ENCODE measurements around the gene MUSK. TPM values are rescaled to one million over a fixed set of nuclear protein-coding genes. Genes with fewer than 3 reads are reported as not detected.

Gene MUSK
- total RNA-seq, 2 donors from 2014 or later = not detected

- no peak for ATAC-seq (replicated peaks in 1 of 2)
- no peak overlapping the region for H3K4me3 Mint-ChIP-seq
- no peaks in the 10 kb centered on the region for H3K4me1 Mint-ChIP-seq (ENCODE audit: low read depth)
- H3K36me3 Mint-ChIP-seq (ENCODE audit: insufficient read depth in 2 of 2) = no peaks in the 10 kb centered on the region
- H3K27me3 Mint-ChIP-seq (ENCODE audit: low read depth) = no peaks in the 10 kb centered on the region
- H3K9me3 Mint-ChIP-seq = peaks cover 5 to 6% of the 10 kb centered on the region in 2 donors
- no peak overlapping the region for H3K27ac Mint-ChIP-seq
- no peak for DNase-seq
Observed at GRCh38 chr9:110837401-110838005, 168.9 kb downstream of the MUSK start.

- DNase-seq = no peak
- no peaks in the 10 kb centered on the region for H3K36me3 Mint-ChIP-seq (ENCODE audit: insufficient read depth in 2 of 2)
- H3K27ac Mint-ChIP-seq = no peak overlapping the region
- H3K9me3 Mint-ChIP-seq = peaks cover 5 to 6% of the 10 kb centered on the region in 2 donors
- ATAC-seq (replicated peaks in 1 of 2) = no peak
- H3K4me1 Mint-ChIP-seq (ENCODE audit: low read depth) = no peaks in the 10 kb centered on the region
- no peaks in the 10 kb centered on the region for H3K27me3 Mint-ChIP-seq (ENCODE audit: low read depth)
- H3K4me3 Mint-ChIP-seq = no peak overlapping the region
Observed at GRCh38 chr9:110842169-110842568, 173.6 kb downstream of the MUSK start.

GRCh38 chr9:110842986-110843385, 174.4 kb downstream of the MUSK start:
- no peak overlapping the region for H3K27ac Mint-ChIP-seq
- no peaks in the 10 kb centered on the region for H3K4me1 Mint-ChIP-seq (ENCODE audit: low read depth)
- H3K27me3 Mint-ChIP-seq (ENCODE audit: low read depth) = no peaks in the 10 kb centered on the region
- peaks cover 6 to 7% of the 10 kb centered on the region in 2 donors for H3K9me3 Mint-ChIP-seq
- H3K4me3 Mint-ChIP-seq = no peak overlapping the region
- ATAC-seq (replicated peaks in 1 of 2) (no peak), DNase-seq (no peak)
- H3K36me3 Mint-ChIP-seq (ENCODE audit: insufficient read depth in 2 of 2) = no peaks in the 10 kb centered on the region

GRCh38 chr9:110844121-110844520, 175.5 kb downstream of the MUSK start:
- Mint-ChIP-seq H3K27me3 (ENCODE audit: low read depth) (no peaks in the 10 kb centered on the region), H3K4me3 (no peak overlapping the region), H3K9me3 (peaks cover 6 to 7% of the 10 kb centered on the region in 2 donors), H3K4me1 (ENCODE audit: low read depth) (no peaks in the 10 kb centered on the region), H3K36me3 (ENCODE audit: insufficient read depth in 2 of 2) (no peaks in the 10 kb centered on the region), H3K27ac (no peak overlapping the region)
- DNase-seq = no peak
- ATAC-seq (replicated peaks in 1 of 2) = no peak

GRCh38 chr9:110846215-110846614, 177.6 kb downstream of the MUSK start:
- Mint-ChIP-seq H3K36me3 (ENCODE audit: insufficient read depth in 2 of 2) (no peaks in the 10 kb centered on the region), H3K4me3 (no peak overlapping the region), H3K27me3 (ENCODE audit: low read depth) (no peaks in the 10 kb centered on the region), H3K9me3 (peaks cover 2 to 4% of the 10 kb centered on the region in 2 donors), H3K4me1 (ENCODE audit: low read depth) (no peaks in the 10 kb centered on the region), H3K27ac (no peak overlapping the region)
- DNase-seq (no peak), ATAC-seq (replicated peaks in 1 of 2) (no peak)

GRCh38 chr9:110847671-110848070, 179.1 kb downstream of the MUSK start:
- ATAC-seq (replicated peaks in 1 of 2) (no peak), DNase-seq (no peak)
- no peaks in the 10 kb centered on the region for H3K36me3 Mint-ChIP-seq (ENCODE audit: insufficient read depth in 2 of 2)
- no peak overlapping the region for H3K27ac Mint-ChIP-seq
- no peaks in the 10 kb centered on the region for H3K27me3 Mint-ChIP-seq (ENCODE audit: low read depth)
- H3K9me3 Mint-ChIP-seq = peaks cover 2 to 4% of the 10 kb centered on the region in 2 donors
- no peaks in the 10 kb centered on the region for H3K4me1 Mint-ChIP-seq (ENCODE audit: low read depth)
- no peak overlapping the region for H3K4me3 Mint-ChIP-seq

- peaks cover 0 to 4% of the 10 kb centered on the region in 2 donors for H3K9me3 Mint-ChIP-seq
- no peak overlapping the region for H3K4me3 Mint-ChIP-seq
- no peaks in the 10 kb centered on the region for H3K4me1 Mint-ChIP-seq (ENCODE audit: low read depth)
- no peak for ATAC-seq (replicated peaks in 1 of 2)
- H3K27ac Mint-ChIP-seq = no peak overlapping the region
- no peaks in the 10 kb centered on the region for H3K36me3 Mint-ChIP-seq (ENCODE audit: insufficient read depth in 2 of 2)
- H3K27me3 Mint-ChIP-seq (ENCODE audit: low read depth) = no peaks in the 10 kb centered on the region
- no peak for DNase-seq
Observed at GRCh38 chr9:110850401-110851135, 182.0 kb downstream of the MUSK start.

Other genes with a start within 250 kb of the MUSK start
- gene SVEP1, start 89.0 kb upstream of the MUSK start, total RNA-seq = not detected